GM21576 (cell line): Measurements from ENCODE around the gene MYMK.
"Not testable (repeated sequence)": the region's sequence is repeated elsewhere in the genome, so short reads cannot be mapped to it uniquely, and the experiment has no call there.

Source experiments
- ATAC-seq: cut with Tn5 transposase; IDR thresholded peaks from one replicate; pipeline ENCODE4 v1.9.1; 2021; ENCODE audit warnings: mild to moderate bottlenecking, moderate library complexity; ENCODE audit not compliant: unreplicated experiment

The MYMK gene

GRCh38 chr9:133524679-133525228 is at the start of gene MYMK:
Gene MYMK (minus strand): TSS chr9:133524959. CDS start chr9:133524844, 115 bp downstream.
- ATAC-seq, result no peak

GRCh38 chr9:133573791-133574515 is 49.2 kb upstream of the MYMK start:
- no peak for ATAC-seq

- ATAC-seq, result no peak
Measured at GRCh38 chr9:133572821-133573361, 48.1 kb upstream of the MYMK start.

GRCh38 chr9:133571896-133572595 is 47.3 kb upstream of the MYMK start:
- no peak for ATAC-seq

- ATAC-seq, result no peak
Measured at GRCh38 chr9:133571391-133571890, 46.7 kb upstream of the MYMK start.

GRCh38 chr9:133570691-133571080 is 45.9 kb upstream of the MYMK start:
- ATAC-seq, result no peak

GRCh38 chr9:133569891-133570690 is 45.3 kb upstream of the MYMK start:
- ATAC-seq, result no peak

- ATAC-seq, result no peak
Measured at GRCh38 chr9:133569121-133569785, 44.5 kb upstream of the MYMK start.

- no peak for ATAC-seq
Measured at GRCh38 chr9:133568186-133568585, 43.4 kb upstream of the MYMK start.

- ATAC-seq, result no peak
Measured at GRCh38 chr9:133566817-133567216, 42.1 kb upstream of the MYMK start.

GRCh38 chr9:133566382-133566781 is 41.6 kb upstream of the MYMK start:
- no peak for ATAC-seq

GRCh38 chr9:133564451-133565116 is 39.8 kb upstream of the MYMK start:
- no peak for ATAC-seq

- not testable (repeated sequence) for ATAC-seq
Measured at GRCh38 chr9:133563814-133564213, 39.1 kb upstream of the MYMK start.

GRCh38 chr9:133563291-133563796 is 38.6 kb upstream of the MYMK start:
- ATAC-seq, result no peak

GRCh38 chr9:133562611-133563290 is 38.0 kb upstream of the MYMK start:
- ATAC-seq, result no peak

- ATAC-seq, result no peak
Measured at GRCh38 chr9:133561976-133562554, 37.3 kb upstream of the MYMK start.

GRCh38 chr9:133560944-133561343 is 36.2 kb upstream of the MYMK start:
- no peak for ATAC-seq

- ATAC-seq, result no peak
Measured at GRCh38 chr9:133560311-133560710, 35.6 kb upstream of the MYMK start.
